ENCODE measurements around the gene AMBP.

Gene AMBP

GRCh38 chr9:114080773-114081440 lies 2.8 kb upstream of the AMBP start:
- H3K4me3 ChIP-seq (replicated peaks; ENCODE audit: low read depth, low read length) = no peak overlapping the region
- TF ChIP-seq CTCF (IDR thresholded peaks at IDR 0.05; ENCODE audit: low read length, missing control alignments) = no peak
- no peak for DNase-seq (ENCODE audit: low read depth)

- H3K4me3 ChIP-seq (replicated peaks; ENCODE audit: low read depth, low read length) = no peak overlapping the region
- no peak for TF ChIP-seq CTCF (IDR thresholded peaks at IDR 0.05; ENCODE audit: low read length, missing control alignments)
Observed at GRCh38 chr9:114080195-114080772, 2.2 kb upstream of the AMBP start.

GRCh38 chr9:114078781-114079156 lies 669 bp upstream of the AMBP start:
- H3K4me3 ChIP-seq (replicated peaks; ENCODE audit: low read depth, low read length) = no peak overlapping the region
- no peak for TF ChIP-seq CTCF (IDR thresholded peaks at IDR 0.05; ENCODE audit: low read length, missing control alignments)
- no peak for DNase-seq (ENCODE audit: low read depth)

More at GRCh38 chr9:114080195-114080772, 2.2 kb upstream of the AMBP start:
- no peak for DNase-seq (ENCODE audit: low read depth)

DNA sequence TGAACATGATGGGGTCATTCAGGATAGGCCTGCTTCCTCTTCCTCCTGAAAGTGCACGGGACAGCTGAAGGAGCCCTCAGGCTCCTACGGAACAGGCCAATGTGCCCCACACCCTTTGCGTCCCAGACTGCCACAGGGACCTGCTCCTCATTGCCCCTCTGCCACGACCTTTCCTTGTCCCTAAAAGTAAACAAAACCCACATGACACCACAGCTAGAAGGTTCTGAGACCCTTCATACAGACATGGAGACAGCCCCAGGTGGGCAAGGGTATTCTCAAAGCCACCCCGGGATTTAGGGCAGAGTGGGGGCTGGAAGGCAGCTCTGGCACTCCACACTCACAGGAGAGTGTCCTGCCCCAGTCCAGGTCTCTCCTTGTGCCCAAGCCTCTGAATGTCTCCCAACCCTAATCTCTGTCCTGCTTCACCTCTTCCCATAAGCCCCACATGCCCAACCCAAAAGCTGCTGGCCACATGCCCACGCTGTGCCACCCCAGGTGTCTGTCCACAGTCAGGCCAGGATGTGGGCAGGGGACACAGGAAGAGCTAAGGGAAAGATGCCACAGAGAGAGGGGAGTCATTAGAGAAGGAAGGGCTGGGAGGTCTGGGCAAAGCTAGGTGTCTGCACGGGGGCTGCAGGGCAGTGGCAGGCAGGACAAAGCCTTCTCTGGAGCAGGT lies 800 bp downstream of the AMBP start:
- no peak for TF ChIP-seq CTCF (IDR thresholded peaks at IDR 0.05; ENCODE audit: low read length, missing control alignments)
- DNase-seq (ENCODE audit: low read depth) = no peak
- H3K4me3 ChIP-seq (replicated peaks; ENCODE audit: low read depth, low read length) = no peak overlapping the region

- no peak for TF ChIP-seq CTCF (IDR thresholded peaks at IDR 0.05; ENCODE audit: low read length, missing control alignments)
- DNase-seq (ENCODE audit: low read depth) = no peak
- no peak overlapping the region for H3K4me3 ChIP-seq (replicated peaks; ENCODE audit: low read depth, low read length)
Observed at GRCh38 chr9:114076237-114077161, 1.6 kb downstream of the AMBP start.

- no peak overlapping the region for H3K4me3 ChIP-seq (replicated peaks; ENCODE audit: low read depth, low read length)
- no peak for DNase-seq (ENCODE audit: low read depth)
- no peak for TF ChIP-seq CTCF (IDR thresholded peaks at IDR 0.05; ENCODE audit: low read length, missing control alignments)
Observed at GRCh38 chr9:114075602-114076001, 2.5 kb downstream of the AMBP start.

All from fibroblast of pulmonary artery (primary cell).